ENCODE results near the gene HCAR2. TPM values are rescaled to one million over a fixed set of nuclear protein-coding genes. Genes with fewer than 3 reads are reported as not detected.
"Not testable (repeated sequence)": the region's sequence is repeated elsewhere in the genome, so short reads cannot be mapped to it uniquely, and the experiment has no call there.

Gene HCAR2
- total RNA-seq, 1 experiment from 2014 or later: not detected

GRCh38 chr12:122721057-122721545 lies 17.9 kb upstream of the HCAR2 start:
- Histone ChIP-seq H2AK5ac (ENCODE audit: insufficient read length, low read length) (no peak overlapping the region), H4K8ac (replicated peaks; ENCODE audit: insufficient read length, low read depth, low read length) (no peak overlapping the region), H3K9me3 (ENCODE audit: control insufficient read depth, low read depth, low read length) (no peaks in the 10 kb centered on the region), H3K56ac (ENCODE audit: insufficient read length, low read depth, low read length) (no peak overlapping the region), H3K79me1 (ENCODE audit: insufficient read depth, low read depth, low read length, poor library complexity, severe bottlenecking) (no peaks in the 10 kb centered on the region), H4K91ac (ENCODE audit: insufficient read length, low read depth, low read length) (no peak overlapping the region), H3K4me2 (ENCODE audit: insufficient read depth, insufficient read length, low read length) (no peak overlapping the region), H2BK5ac (ENCODE audit: insufficient read length, low read length) (no peak overlapping the region), H3K18ac (ENCODE audit: insufficient read length, low read depth, low read length) (no peak overlapping the region), H3K79me2 (ENCODE audit: insufficient read depth, low read length) (no peaks in the 10 kb centered on the region), H3T11ph (ENCODE audit: low read length) (no peak overlapping the region), H2BK15ac (ENCODE audit: low read depth, low read length) (no peak overlapping the region), H3K4me1 (ENCODE audit: insufficient read depth, low read length) (no peaks in the 10 kb centered on the region), H2BK120ac (ENCODE audit: low read depth, low read length, poor library complexity, severe bottlenecking) (no peak overlapping the region), H2BK12ac (ENCODE audit: insufficient read length, low read depth, low read length) (no peak overlapping the region), H3K27ac (ENCODE audit: insufficient read length, low read depth, low read length) (no peak overlapping the region), H2BK20ac (ENCODE audit: low read depth, low read length, poor library complexity, severe bottlenecking) (no peak overlapping the region), H4K5ac (ENCODE audit: insufficient read length, low read depth, low read length) (no peak overlapping the region), H2AFZ (ENCODE audit: low read length) (no peak overlapping the region), H3K14ac (ENCODE audit: insufficient read depth, low read length) (no peak overlapping the region), H3K23me2 (ENCODE audit: insufficient read length, low read depth, low read length, poor library complexity, severe bottlenecking) (no peaks in the 10 kb centered on the region), H3K23ac (ENCODE audit: insufficient read length, low read depth, low read length) (no peak overlapping the region), H3K4ac (ENCODE audit: low read depth, low read length) (no peak overlapping the region), H4K20me1 (ENCODE audit: control insufficient read depth, insufficient read depth, insufficient read length) (no peaks in the 10 kb centered on the region), H3K27me3 (ENCODE audit: insufficient read depth, low read length) (no peaks in the 10 kb centered on the region), H3K9ac (ENCODE audit: extremely low read depth, insufficient read length, low read length) (no peak overlapping the region)
- Mint-ChIP-seq H3K9me3 (no peaks in the 10 kb centered on the region), H3K4me1 (peaks cover 6 to 7% of the 10 kb centered on the region in 2 experiments), H3K27ac (no peak overlapping the region; a peak in 1 of 7 replicates), H3K4me3 (no peak overlapping the region), H3K36me3 (ENCODE audit: insufficient read depth in 1 of 3, low read depth in 3 of 3) (no peaks in the 10 kb centered on the region), H3K27me3 (ENCODE audit: low read depth) (peaks cover 1% of the 10 kb centered on the region; the same call in 1 of the 2 replicates)
- WGBS (ENCODE audit: extremely low coverage, insufficient read length, low lambda C conversion rate): no CpG with 5 or more reads among the region's 11 CpGs
- DNase-seq: no peak
- TF ChIP-seq CTCF (conservative IDR thresholded peaks at IDR 0.05): no peak

- H3K14ac ChIP-seq (ENCODE audit: insufficient read depth, low read length); H4K5ac ChIP-seq (ENCODE audit: insufficient read length, low read depth, low read length); H2BK12ac ChIP-seq (ENCODE audit: insufficient read length, low read depth, low read length); H3K23me2 ChIP-seq (ENCODE audit: insufficient read length, low read depth, low read length, poor library complexity, severe bottlenecking); H3K18ac ChIP-seq (ENCODE audit: insufficient read length, low read depth, low read length); H3K79me2 ChIP-seq (ENCODE audit: insufficient read depth, low read length); H4K8ac ChIP-seq (replicated peaks; ENCODE audit: insufficient read length, low read depth, low read length); H3K9me3 ChIP-seq (ENCODE audit: control insufficient read depth, low read depth, low read length); H3K27me3 Mint-ChIP-seq (ENCODE audit: low read depth); H3K4me1 Mint-ChIP-seq; H3K79me1 ChIP-seq (ENCODE audit: insufficient read depth, low read depth, low read length, poor library complexity, severe bottlenecking); H3K23ac ChIP-seq (ENCODE audit: insufficient read length, low read depth, low read length); H3K56ac ChIP-seq (ENCODE audit: insufficient read length, low read depth, low read length); H3K27me3 ChIP-seq (ENCODE audit: insufficient read depth, low read length); H2BK15ac ChIP-seq (ENCODE audit: low read depth, low read length); H3K27ac Mint-ChIP-seq; H2AK5ac ChIP-seq (ENCODE audit: insufficient read length, low read length); H2BK5ac ChIP-seq (ENCODE audit: insufficient read length, low read length); H3K4me1 ChIP-seq (ENCODE audit: insufficient read depth, low read length); H3K4ac ChIP-seq (ENCODE audit: low read depth, low read length); H3K4me2 ChIP-seq (ENCODE audit: insufficient read depth, insufficient read length, low read length); H3K36me3 Mint-ChIP-seq (ENCODE audit: insufficient read depth in 1 of 3, low read depth in 3 of 3); H3K4me3 Mint-ChIP-seq; H2AFZ ChIP-seq (ENCODE audit: low read length); H2BK20ac ChIP-seq (ENCODE audit: low read depth, low read length, poor library complexity, severe bottlenecking); H3K9ac ChIP-seq (ENCODE audit: extremely low read depth, insufficient read length, low read length); H4K20me1 ChIP-seq (ENCODE audit: control insufficient read depth, insufficient read depth, insufficient read length); DNase-seq; H4K91ac ChIP-seq (ENCODE audit: insufficient read length, low read depth, low read length); H3T11ph ChIP-seq (ENCODE audit: low read length); H3K9me3 Mint-ChIP-seq; H3K27ac ChIP-seq (ENCODE audit: insufficient read length, low read depth, low read length); H2BK120ac ChIP-seq (ENCODE audit: low read depth, low read length, poor library complexity, severe bottlenecking): not testable (repeated sequence)
- no CpG with 5 or more reads among the region's 10 CpGs for WGBS (ENCODE audit: extremely low coverage, insufficient read length, low lambda C conversion rate)
Measured at GRCh38 chr12:122716658-122717057, 13.5 kb upstream of the HCAR2 start, which contains the start of gene HCAR3. Gene HCAR3 (minus strand): TSS chr12:122716811. CDS start chr12:122716737, 74 bp downstream.
